ENCODE results near the gene OR2L5. TPM values are rescaled to one million over a fixed set of nuclear protein-coding genes. Genes with fewer than 3 reads are reported as not detected.

Gene OR2L5
- total RNA-seq, 1 experiment from 2014 or later: not detected

DNA sequence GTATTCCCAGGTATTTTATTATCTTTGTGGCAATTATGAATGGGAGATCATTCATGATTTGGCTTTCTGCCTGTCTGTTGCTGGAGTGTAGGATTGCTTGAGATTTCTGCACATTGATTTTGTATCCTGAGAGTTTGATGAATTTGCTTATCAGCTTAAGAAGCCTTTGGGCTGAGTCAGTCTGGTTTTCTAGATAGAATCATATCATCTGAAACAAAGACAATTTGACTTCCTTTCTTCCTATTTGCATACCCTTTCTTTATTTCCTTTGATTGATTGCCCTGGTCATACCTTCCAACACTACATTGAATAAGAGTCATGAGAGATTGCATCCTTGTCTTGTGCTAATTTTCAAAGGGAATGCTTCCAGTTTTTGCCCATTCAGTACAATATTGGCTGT, 41.2 kb downstream of the OR2L5 start:
- DNase-seq (ENCODE audit: low read depth, low spot score) (no peak), ATAC-seq (no peak)
- no peaks in the 10 kb centered on the region for H3K9me3 ChIP-seq (ENCODE audit: control insufficient read depth, insufficient read depth, low read depth, low read length)
- H3K27ac ChIP-seq (ENCODE audit: low read length): no peak overlapping the region
- H3K4me3 ChIP-seq (ENCODE audit: low read depth in 2 of 2, low read length in 2 of 2): no peak overlapping the region
- ChIA-PET CTCF (no interaction called here), POLR2A (no interaction called here)
- no peak for TF ChIP-seq TCF7L2 (IDR thresholded peaks at IDR 0.05; ENCODE audit: low read depth, low read length)
- TF ChIP-seq POLR2AphosphoS5 (IDR thresholded peaks at IDR 0.05; ENCODE audit: low read depth, low read length): no peak
- TF ChIP-seq, protein P1, sequence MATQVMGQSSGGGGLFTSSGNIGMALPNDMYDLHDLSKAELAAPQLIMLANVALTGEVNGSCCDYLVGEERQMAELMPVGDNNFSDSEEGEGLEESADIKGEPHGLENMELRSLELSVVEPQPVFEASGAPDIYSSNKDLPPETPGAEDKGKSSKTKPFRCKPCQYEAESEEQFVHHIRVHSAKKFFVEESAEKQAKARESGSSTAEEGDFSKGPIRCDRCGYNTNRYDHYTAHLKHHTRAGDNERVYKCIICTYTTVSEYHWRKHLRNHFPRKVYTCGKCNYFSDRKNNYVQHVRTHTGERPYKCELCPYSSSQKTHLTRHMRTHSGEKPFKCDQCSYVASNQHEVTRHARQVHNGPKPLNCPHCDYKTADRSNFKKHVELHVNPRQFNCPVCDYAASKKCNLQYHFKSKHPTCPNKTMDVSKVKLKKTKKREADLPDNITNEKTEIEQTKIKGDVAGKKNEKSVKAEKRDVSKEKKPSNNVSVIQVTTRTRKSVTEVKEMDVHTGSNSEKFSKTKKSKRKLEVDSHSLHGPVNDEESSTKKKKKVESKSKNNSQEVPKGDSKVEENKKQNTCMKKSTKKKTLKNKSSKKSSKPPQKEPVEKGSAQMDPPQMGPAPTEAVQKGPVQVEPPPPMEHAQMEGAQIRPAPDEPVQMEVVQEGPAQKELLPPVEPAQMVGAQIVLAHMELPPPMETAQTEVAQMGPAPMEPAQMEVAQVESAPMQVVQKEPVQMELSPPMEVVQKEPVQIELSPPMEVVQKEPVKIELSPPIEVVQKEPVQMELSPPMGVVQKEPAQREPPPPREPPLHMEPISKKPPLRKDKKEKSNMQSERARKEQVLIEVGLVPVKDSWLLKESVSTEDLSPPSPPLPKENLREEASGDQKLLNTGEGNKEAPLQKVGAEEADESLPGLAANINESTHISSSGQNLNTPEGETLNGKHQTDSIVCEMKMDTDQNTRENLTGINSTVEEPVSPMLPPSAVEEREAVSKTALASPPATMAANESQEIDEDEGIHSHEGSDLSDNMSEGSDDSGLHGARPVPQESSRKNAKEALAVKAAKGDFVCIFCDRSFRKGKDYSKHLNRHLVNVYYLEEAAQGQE (IDR thresholded peaks at IDR 0.05; ENCODE audit: insufficient read depth in 1 of 2, low read depth in 2 of 2, low read length in 1 of 2): no peak
- TF ChIP-seq, protein P2, sequence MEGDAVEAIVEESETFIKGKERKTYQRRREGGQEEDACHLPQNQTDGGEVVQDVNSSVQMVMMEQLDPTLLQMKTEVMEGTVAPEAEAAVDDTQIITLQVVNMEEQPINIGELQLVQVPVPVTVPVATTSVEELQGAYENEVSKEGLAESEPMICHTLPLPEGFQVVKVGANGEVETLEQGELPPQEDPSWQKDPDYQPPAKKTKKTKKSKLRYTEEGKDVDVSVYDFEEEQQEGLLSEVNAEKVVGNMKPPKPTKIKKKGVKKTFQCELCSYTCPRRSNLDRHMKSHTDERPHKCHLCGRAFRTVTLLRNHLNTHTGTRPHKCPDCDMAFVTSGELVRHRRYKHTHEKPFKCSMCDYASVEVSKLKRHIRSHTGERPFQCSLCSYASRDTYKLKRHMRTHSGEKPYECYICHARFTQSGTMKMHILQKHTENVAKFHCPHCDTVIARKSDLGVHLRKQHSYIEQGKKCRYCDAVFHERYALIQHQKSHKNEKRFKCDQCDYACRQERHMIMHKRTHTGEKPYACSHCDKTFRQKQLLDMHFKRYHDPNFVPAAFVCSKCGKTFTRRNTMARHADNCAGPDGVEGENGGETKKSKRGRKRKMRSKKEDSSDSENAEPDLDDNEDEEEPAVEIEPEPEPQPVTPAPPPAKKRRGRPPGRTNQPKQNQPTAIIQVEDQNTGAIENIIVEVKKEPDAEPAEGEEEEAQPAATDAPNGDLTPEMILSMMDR (IDR thresholded peaks at IDR 0.05): no peak
- TF ChIP-seq SIN3A (IDR thresholded peaks at IDR 0.05; ENCODE audit: borderline replicate concordance, insufficient read depth, low read depth, low read length): no peak
- no peaks in the 10 kb centered on the region for H3K36me3 ChIP-seq (ENCODE audit: control insufficient read depth, insufficient read depth, low read length)
- intact Hi-C loops (cut with micrococcal nuclease; ENCODE audit: unreplicated experiment) (no loop called here), in situ Hi-C loops (cut with HindIII; ENCODE audit: low pct_unique_long_range_greater_than_20kb, low sequenced_read_pairs) (no loop called here)
- no TSS peak for BruUV-seq (replicated peaks)
- no peaks in the 10 kb centered on the region for H3K4me1 ChIP-seq (ENCODE audit: control insufficient read depth, insufficient read depth, low read length)
- H3K27me3 ChIP-seq (ENCODE audit: control insufficient read depth, insufficient read depth, low read length): no peaks in the 10 kb centered on the region

DNA sequence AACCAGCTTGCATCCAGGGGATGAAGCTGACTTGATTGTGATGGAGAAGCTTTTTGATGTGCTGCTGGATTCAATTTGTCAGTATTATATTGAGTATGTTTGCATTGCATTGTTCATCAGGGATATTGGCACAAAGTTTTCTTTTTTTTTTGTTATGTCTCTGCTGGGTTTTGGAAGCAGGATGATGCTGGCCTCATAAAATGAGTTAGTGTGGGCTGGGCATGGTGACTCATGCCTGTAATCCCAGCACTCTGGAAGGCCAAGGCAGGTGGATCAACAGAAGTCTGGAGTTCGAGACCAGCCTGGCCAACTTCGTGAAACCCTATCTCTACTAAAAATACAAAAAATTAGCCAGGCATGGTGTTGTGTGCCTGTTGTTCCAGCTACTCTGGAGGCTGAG, 41.8 kb downstream of the OR2L5 start:
- Histone ChIP-seq H3K4me3 (ENCODE audit: low read depth in 2 of 2, low read length in 2 of 2) (no peak overlapping the region), H3K36me3 (ENCODE audit: control insufficient read depth, insufficient read depth, low read length) (no peaks in the 10 kb centered on the region), H3K9me3 (ENCODE audit: control insufficient read depth, insufficient read depth, low read depth, low read length) (no peaks in the 10 kb centered on the region), H3K27ac (ENCODE audit: low read length) (no peak overlapping the region), H3K27me3 (ENCODE audit: control insufficient read depth, insufficient read depth, low read length) (no peaks in the 10 kb centered on the region), H3K4me1 (ENCODE audit: control insufficient read depth, insufficient read depth, low read length) (no peaks in the 10 kb centered on the region)
- no peak for DNase-seq (ENCODE audit: low read depth, low spot score)
- ATAC-seq: no peak
- BruUV-seq (replicated peaks): no TSS peak
- in situ Hi-C loops (cut with HindIII; ENCODE audit: low pct_unique_long_range_greater_than_20kb, low sequenced_read_pairs): no loop called here
- intact Hi-C loops (cut with micrococcal nuclease; ENCODE audit: unreplicated experiment): no loop called here
- TF ChIP-seq SIN3A (IDR thresholded peaks at IDR 0.05; ENCODE audit: borderline replicate concordance, insufficient read depth, low read depth, low read length) (no peak), TCF7L2 (IDR thresholded peaks at IDR 0.05; ENCODE audit: low read depth, low read length) (no peak), POLR2AphosphoS5 (IDR thresholded peaks at IDR 0.05; ENCODE audit: low read depth, low read length) (no peak)
- TF ChIP-seq, protein P1 (IDR thresholded peaks at IDR 0.05; ENCODE audit: insufficient read depth in 1 of 2, low read depth in 2 of 2, low read length in 1 of 2): no peak
- TF ChIP-seq, protein P2 (IDR thresholded peaks at IDR 0.05): no peak
- CTCF ChIA-PET: no interaction called here
- POLR2A ChIA-PET: no interaction called here

Data from Panc1 (cell line).